Heart left ventricle (tissue), 16 donors: Measurements from ENCODE around the gene C1QA. TPM values are rescaled to one million over a fixed set of nuclear protein-coding genes. Genes with fewer than 3 reads are reported as not detected.

Source experiments
- ATAC-seq, 4 donors: fragments of 200-7000 bp; cut with Tn5 transposase; one replicate each; pipeline ENCODE4 v1.9.1; 2020 to 2022; ENCODE audit warnings: moderate library complexity in 4 of 4, mild to moderate bottlenecking in 3 of 4, moderate number of reproducible peaks in 1 of 4
- DNase-seq, 5 donors: peaks; one replicate each; pipeline ENCODE4 v3.0.0-alpha.2; 2020
- H3K27ac ChIP-seq, 12 donors: fragments of 200-600 bp; sonication (generic) in 4 of 12; one replicate each; pipeline versions ENCODE4 v1.5.0 to v1.8.0; 2016 to 2022; ENCODE audit warnings: mild to moderate bottlenecking in 2 of 12
- H3K27me3 ChIP-seq, 9 donors: fragments of 200-600 bp; sonication (generic) in 2 of 9; one replicate each; pipeline versions ENCODE4 v1.5.1 to v1.8.0; 2016 to 2022; ENCODE audit warnings: mild to moderate bottlenecking in 3 of 9
- H3K36me3 ChIP-seq, 9 donors: fragments of 200-600 bp; sonication (generic) in 2 of 9; one replicate each; pipeline versions ENCODE4 v1.5.0 to v1.8.0; 2018 to 2022; ENCODE audit warnings: mild to moderate bottlenecking in 2 of 9
- H3K4me1 ChIP-seq, 12 donors: fragments of 200-600 bp; sonication (generic) in 4 of 12; one replicate each; pipeline versions ENCODE4 v1.5.0 to v1.8.0; 2016 to 2022; ENCODE audit warnings: mild to moderate bottlenecking in 3 of 12
- H3K4me3 ChIP-seq, 12 donors: fragments of 200-600 bp; sonication (generic) in 4 of 12; one replicate each; pipeline versions ENCODE4 v1.5.0 to v1.8.0; 2017 to 2022; ENCODE audit warnings: mild to moderate bottlenecking in 9 of 12, moderate library complexity in 4 of 12
- H3K9me3 ChIP-seq, 12 donors: fragments of 200-600 bp; sonication (generic) in 4 of 12; one replicate each; pipeline versions ENCODE4 v1.5.0 to v1.8.0; 2016 to 2022; ENCODE audit warnings: mild to moderate bottlenecking in 1 of 12
- CTCF ChIP-seq, 12 donors: fragments of 200-600 bp; sonication (generic) in 4 of 12; IDR thresholded peaks; one replicate each; pipeline versions ENCODE4 v1.5.0 to v1.8.0; 2018 to 2022; ENCODE audit warnings: antibody characterized with exemption in 12 of 12, mild to moderate bottlenecking in 5 of 12
- POLR2A ChIP-seq, 2 donors: fragments of 450-650 bp; IDR thresholded peaks; one replicate each; pipeline ENCODE4 v1.6.1; 2017; ENCODE audit warnings: antibody characterized with exemption in 2 of 2, mild to moderate bottlenecking in 2 of 2, moderate library complexity in 2 of 2
- WGBS, 4 donors: extraction: QIAGEN DNeasy Blood & Tissue Kit in 2 of 4; methylation state at CpG; one replicate each; pipeline versions ENCODE4 v1.1.5 to v1.1.7; 2013 to 2018; 5-methylcytosine and 5-hydroxymethylcytosine counted together
- intact Hi-C, 10 donors: fragments of 100-400 bp; cut with DNase I; formaldehyde crosslinking; loops; one replicate each; pipeline versions ENCODE4 v1.11.1 to v1.14.2; 2022
- polyA plus RNA-seq, 2 donors: library from polyadenylated mRNA; stranded (reverse); fragments of 200-250 nt; gene quantifications; one replicate each; pipeline ENCODE4 v1.2.3, GENCODE V29; 2013
- total RNA-seq, 9 donors: library from RNA; depleted of rRNA in 2 of 9; stranded (reverse); fragments of >200 nt in 2 of 9; fragmentation: NEBNext Ultra II Directional in 3 of 9; extraction: Animal tissue kit (Norgen Biotek cat#: 25700) in 3 of 9; gene quantifications; one replicate each; pipeline versions ENCODE4 v1.1.0 to v1.2.4, GENCODE V29; 2016 to 2023
- donor health status: ischemic (EF 13 %, LVEDD 7.1; RV severe dilation, severe dysfunction).
- donor health status: healthy with polysubstance abuse.
- donor health status: DM: no; HTN: yes; CAD: no.
- donor health status: DM: no; HTN: no; CAD: no.
- donor health status: ischemic (EF 25% LVEDD 6.9; RV normal size, moderate dysfunction).
- donor health status: ischemic (EF 25% LVEDD 5.7; RV mildly dilated, moderate dysfunction).
- donor health status: healthy.
- donor health status: DM: yes; HTN: yes; CAD: no.
- donor health status: ischemic (EF 35%, LVEDD 5.7; RV mildly dilated, moderate dysfunction).
- donor health status: nonischemic (EF 11% LVEDD 7.7; RV severe dilation, severe dysfunction).
- donor health status: DM: yes; HTN: yes; CAD: no.
- donor health status: PGD.
- donor health status: ischemic (EF 29% LVEDD 5.4; RV normal size, mild dysfunction).
- donor health status: nonischemic (EF 23%, LVEDD 6.1; RV moderate dilation, normal function).

The C1QA gene
- total and polyA plus RNA-seq, 11 donors: 24.8 to 675 (median 46.6) TPM

- intact Hi-C loops: loop anchor here in 1 of 10 donors (10.0 kb wide), 1 partner anchor 248 kb away; no protein-coding TSS in a partner anchor
- Histone ChIP-seq H3K27me3 (peaks cover 2 to 45% (median 16%) of the 10 kb centered on the region in 9 donors), H3K27ac (no peak overlapping the region), H3K4me1 (no peaks in the 10 kb centered on the region), H3K4me3 (no peak overlapping the region), H3K9me3 (no peaks in the 10 kb centered on the region), H3K36me3 (no peaks in the 10 kb centered on the region)
- WGBS, 4 donors: 64 to 67% (median 65%) methylated on average over 20 to 37 of the region's 37 CpGs
- no peak for TF ChIP-seq POLR2A (IDR thresholded peaks at IDR 0.05)
- no peak for TF ChIP-seq CTCF (IDR thresholded peaks at IDR 0.05)
- ATAC-seq: no peak
- no peak for DNase-seq
These were observed 40.6 kb downstream of the C1QA start for GRCh38 chr1:22676916-22677583.

- DNase-seq (no peak), ATAC-seq (no peak)
- H3K36me3 ChIP-seq: no peaks in the 10 kb centered on the region
- intact Hi-C loops: loop anchor here in 1 of 10 donors (10.0 kb wide), 1 partner anchor 247 kb away; no protein-coding TSS in a partner anchor
- H3K9me3 ChIP-seq: no peaks in the 10 kb centered on the region
- no peak overlapping the region for H3K4me3 ChIP-seq
- no peak overlapping the region for H3K27ac ChIP-seq
- H3K27me3 ChIP-seq: peaks cover 0 to 33% (median 13%) of the 10 kb centered on the region in 9 donors
- no peaks in the 10 kb centered on the region for H3K4me1 ChIP-seq
- 64 to 80% (median 71%) methylated on average over 13 of the region's 13 CpGs for WGBS, 4 donors
- no peak for TF ChIP-seq POLR2A (IDR thresholded peaks at IDR 0.05)
- no peak for TF ChIP-seq CTCF (IDR thresholded peaks at IDR 0.05)
These were observed 41.8 kb downstream of the C1QA start for GRCh38 chr1:22677931-22678896.

- WGBS, 4 donors: 66 to 72% (median 70%) methylated on average over 4 to 9 of the region's 9 CpGs
- no peak for ATAC-seq
- intact Hi-C loops: no loop called here
- Histone ChIP-seq H3K9me3 (no peaks in the 10 kb centered on the region), H3K4me3 (no peak overlapping the region), H3K27me3 (peaks cover 0 to 36% (median 11%) of the 10 kb centered on the region in 9 donors), H3K36me3 (no peaks in the 10 kb centered on the region), H3K4me1 (no peaks in the 10 kb centered on the region), H3K27ac (no peak overlapping the region)
- DNase-seq: no peak
- no peak for TF ChIP-seq CTCF (IDR thresholded peaks at IDR 0.05)
- TF ChIP-seq POLR2A (IDR thresholded peaks at IDR 0.05): no peak
These were observed 44.3 kb downstream of the C1QA start for GRCh38 chr1:22680726-22681125.
